ENCODE measurements around the gene NRXN3.
A peak's percentile ranks its signal among the peaks of the same experiment; 100 is the strongest.

NRXN3 gene

DNA sequence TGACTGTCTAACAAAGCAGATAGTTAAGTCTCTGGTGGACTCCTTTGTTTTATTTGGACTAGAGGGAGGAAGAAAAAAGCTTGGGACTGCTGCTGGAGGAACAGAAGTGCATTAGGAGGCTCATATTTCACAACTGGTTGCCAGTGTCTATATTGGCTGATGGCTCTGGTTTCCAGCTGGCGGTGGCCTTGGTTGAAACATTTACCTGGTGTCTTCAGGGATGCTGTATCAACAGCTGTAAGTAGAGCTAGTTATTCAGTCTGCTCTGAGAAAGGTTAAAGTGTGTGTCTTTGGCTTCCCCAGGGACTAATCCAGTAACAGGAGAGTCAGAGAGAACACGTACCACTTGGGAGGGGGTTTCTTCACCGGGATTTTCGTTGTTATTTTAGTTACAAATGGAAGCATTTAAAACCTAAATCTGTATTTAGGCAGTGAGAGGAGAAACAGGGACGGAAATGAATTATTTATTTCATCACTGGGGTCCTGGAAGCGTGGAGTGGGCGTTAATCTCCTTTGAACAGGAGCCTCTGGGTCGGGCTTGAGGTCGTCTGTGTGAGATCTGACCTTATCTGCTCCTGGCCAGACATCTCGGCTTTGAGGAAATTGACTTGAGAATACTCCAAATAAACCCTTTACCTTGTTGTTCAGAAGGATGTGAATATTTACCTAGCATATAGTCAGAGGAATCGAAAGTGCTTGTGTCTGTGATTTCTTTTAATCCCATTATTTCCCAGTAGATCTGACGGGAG, 149.9 kb downstream of the NRXN3 start:
- DNase-seq (ENCODE audit: low read depth in 2 of 2): no peak

- no peak for DNase-seq (ENCODE audit: low read depth in 2 of 2)
Observed at GRCh38 chr14:78324353-78324752, 154.2 kb downstream of the NRXN3 start.

DNA sequence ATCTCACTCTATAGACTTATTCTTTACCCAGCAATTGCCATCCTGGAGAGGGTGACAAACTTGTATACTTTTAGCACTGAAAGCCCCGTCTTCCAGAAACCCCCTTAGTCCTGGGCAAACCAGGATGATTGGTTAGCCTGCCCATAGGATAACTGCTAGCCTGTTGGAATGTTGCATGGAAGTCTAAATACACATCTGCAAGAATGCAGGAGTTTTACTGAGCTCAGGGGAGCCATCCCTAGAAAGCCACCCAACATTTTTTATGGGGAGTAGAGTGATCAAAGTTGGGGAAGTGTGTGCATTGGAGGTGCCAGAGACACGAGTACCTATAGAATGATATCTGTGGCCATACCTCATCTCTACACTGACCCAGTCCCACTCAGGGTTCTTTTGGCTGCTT, 155.7 kb downstream of the NRXN3 start:
- no peak for DNase-seq (ENCODE audit: low read depth in 2 of 2)

DNA sequence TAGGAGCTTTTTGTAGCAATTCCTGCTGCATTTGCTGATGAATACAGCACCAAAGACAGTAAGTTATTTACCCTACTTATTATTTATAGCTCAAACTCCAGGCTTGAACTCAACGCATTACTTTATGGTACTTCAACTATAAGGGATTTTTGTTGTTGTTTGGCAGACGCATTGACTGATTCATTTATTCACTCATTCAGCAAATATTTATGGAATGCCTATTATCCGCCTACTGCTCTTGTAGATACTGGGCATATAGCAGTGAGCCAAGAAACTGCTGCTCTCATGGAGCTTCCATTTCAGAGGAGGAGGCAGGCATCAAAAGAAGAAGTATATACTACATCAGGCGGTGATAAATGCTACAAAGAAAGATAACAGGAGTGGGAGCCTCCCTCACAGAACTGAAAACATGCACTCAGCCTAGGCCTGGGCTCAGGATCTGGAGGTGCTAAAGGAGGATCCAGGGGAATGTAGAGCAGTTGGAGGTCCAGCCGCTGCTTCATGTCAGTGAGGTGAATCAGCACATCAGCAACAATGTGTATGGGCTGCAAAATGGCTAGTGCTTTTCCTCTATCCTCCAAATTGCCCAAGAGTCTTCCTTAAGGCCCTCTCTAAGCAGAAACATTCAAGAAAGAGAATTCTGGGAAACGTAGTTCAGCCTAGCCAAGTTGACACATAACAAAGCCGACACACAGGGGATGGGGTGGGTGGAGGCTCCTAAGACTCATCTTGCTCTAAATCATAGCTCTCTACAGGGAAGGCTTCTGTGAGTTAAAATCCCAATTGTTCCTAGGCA, 157.5 kb downstream of the NRXN3 start:
- no peak for DNase-seq (ENCODE audit: low read depth in 2 of 2)

- DNase-seq (ENCODE audit: low read depth in 2 of 2): no peak
Observed at GRCh38 chr14:78329371-78329770, 159.2 kb downstream of the NRXN3 start.

- DNase-seq (ENCODE audit: low read depth in 2 of 2): no peak
Observed at GRCh38 chr14:78335531-78335930, 165.4 kb downstream of the NRXN3 start.

DNA sequence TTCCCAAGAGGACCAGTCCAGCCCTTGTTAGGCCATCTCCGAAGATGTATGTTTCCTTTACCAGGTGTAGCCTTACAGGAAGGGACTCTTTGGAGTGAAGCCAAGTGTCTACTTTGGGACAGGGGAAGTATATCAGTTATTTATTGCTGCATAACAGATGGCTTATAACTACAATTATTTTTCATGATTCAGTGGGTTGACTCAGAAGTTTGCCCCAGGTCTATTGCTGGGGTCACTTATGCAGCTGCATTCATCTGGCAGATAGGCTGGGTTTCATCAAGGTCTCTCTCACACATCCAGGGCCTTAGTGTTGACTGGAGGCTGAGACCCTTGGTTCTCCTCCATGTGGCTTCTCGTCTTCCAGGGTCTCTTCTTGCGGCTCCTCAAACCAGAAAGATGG, 170.1 kb downstream of the NRXN3 start:
- DNase-seq (ENCODE audit: low read depth in 2 of 2): no peak

- no peak for DNase-seq (ENCODE audit: low read depth in 2 of 2)
Observed at GRCh38 chr14:78341827-78342389, 171.7 kb downstream of the NRXN3 start.

DNA sequence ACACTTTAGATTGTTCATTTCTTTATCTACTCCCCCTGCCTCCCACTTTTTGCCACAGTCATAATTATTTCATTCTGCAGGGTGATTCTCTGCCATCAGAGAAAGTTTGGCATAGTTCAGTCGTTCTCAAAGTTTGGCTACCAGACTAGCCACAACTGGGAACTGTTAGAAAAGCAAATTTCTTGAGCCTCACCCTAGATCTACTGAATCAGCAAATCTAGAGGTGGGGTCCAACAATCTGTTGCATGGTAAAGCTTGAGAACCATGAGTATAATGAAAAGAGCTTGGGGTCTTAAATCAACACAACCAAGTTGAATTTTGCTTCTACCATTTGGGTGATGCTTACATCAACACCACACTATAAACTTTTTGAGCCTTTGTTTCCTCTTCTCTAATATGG, 172.7 kb downstream of the NRXN3 start:
- DNase-seq (ENCODE audit: low read depth in 2 of 2): no peak

DNA sequence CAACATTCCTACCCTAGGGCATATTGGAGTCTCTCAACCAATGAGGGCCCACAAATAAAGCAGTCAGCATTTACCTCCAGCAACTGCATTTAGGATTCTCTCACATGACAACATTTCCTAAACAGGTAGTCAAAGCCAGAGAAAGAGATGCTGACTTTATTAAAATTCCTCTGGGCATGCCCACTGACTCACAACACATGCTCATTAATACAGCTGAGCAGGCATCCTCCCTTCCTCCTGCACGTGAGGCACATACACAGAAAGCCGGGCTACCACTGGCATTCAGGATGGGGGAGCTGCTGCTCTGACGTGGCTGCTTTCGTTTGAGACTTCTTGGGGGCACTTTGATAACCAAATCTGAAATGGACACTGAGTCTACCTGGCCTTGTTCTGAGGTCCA, 174.1 kb downstream of the NRXN3 start:
- DNase-seq (ENCODE audit: low read depth in 2 of 2): no peak

DNA sequence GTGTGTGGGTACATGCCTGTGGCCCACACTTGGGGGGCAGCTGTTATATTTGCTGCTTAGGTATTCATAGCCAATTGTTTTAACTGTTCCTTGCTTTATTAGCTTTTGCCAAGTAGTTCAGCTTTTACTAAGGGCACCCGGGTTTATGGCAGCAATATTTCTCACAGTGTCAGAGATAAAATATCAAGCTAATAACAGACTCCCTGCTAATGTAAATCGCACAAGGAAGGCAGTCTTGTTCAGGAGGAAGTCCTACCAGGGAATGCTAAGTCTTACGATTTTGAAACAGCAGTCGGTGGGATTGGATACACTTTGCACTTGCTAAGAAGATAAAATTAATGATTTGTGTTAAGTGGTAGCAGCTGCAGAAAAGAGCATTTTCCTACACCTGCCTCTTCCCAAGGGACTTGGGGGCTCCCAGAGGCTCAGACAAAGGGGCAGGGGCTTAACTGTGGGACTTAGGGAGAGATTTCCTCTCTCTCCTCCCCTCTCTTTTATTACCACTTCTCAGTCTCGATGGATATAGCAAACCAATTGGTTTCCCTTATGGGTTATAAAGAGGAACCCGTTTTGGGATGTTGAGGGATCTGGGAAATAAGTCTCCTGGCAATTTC, 175.1 kb downstream of the NRXN3 start:
- DNase-seq (ENCODE audit: low read depth in 2 of 2): no peak

- no peak for DNase-seq (ENCODE audit: low read depth in 2 of 2)
Observed at GRCh38 chr14:78346747-78347146, 176.6 kb downstream of the NRXN3 start.

- no peak for DNase-seq (ENCODE audit: low read depth in 2 of 2)
Observed at GRCh38 chr14:78355109-78355508, 184.9 kb downstream of the NRXN3 start.

DNA sequence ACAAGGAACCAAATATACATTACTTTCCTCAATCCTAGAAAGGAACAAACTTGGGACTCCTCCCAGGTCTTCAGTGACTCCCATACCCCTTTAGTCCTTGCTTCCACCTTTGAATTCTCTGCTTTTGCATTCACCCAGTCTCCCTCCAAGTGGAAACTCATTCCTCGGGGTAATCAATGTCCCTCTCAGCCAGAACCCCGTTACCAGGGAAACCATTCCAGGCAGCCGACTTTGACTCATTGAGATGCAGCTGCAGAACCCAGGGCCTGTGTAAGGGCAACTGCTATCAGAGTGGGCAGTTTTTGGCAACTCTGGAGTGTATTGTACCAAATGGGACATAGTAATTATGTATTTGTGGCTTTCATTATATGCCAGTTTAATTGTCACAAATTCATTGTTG, 186.2 kb downstream of the NRXN3 start:
- no peak for DNase-seq (ENCODE audit: low read depth in 2 of 2)

- no peak for DNase-seq (ENCODE audit: low read depth in 2 of 2)
Observed at GRCh38 chr14:78358591-78358990, 188.4 kb downstream of the NRXN3 start.

DNA sequence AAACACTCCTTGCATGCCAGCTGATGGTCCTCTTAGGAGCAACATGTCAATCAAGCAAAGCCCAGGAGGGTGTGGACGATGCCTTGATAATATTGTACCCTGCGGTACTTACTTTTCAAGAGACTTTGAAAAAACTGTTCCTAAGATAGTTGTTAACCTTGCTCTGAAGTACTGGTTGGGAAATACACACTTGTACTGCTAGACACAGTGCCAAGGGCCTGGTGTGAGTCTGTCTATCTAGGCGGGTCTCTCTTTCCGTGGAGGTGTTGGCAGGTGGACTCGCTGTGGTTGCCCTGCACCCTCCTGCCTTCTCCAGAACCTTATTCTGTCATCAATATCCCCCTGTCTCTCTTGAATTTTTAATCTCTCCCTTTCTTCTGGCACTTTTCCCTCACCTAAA, 189.4 kb downstream of the NRXN3 start:
- no peak for DNase-seq (ENCODE audit: low read depth in 2 of 2)

- DNase-seq (ENCODE audit: low read depth in 2 of 2): no peak
Observed at GRCh38 chr14:78363008-78363407, 192.8 kb downstream of the NRXN3 start.

GRCh38 chr14:78367355-78367754, 197.2 kb downstream of the NRXN3 start:
- no peak for DNase-seq (ENCODE audit: low read depth in 2 of 2)

GRCh38 chr14:78383060-78383459, 212.9 kb downstream of the NRXN3 start:
- no peak for DNase-seq (ENCODE audit: low read depth in 2 of 2)

GRCh38 chr14:78398216-78398615, 228.0 kb downstream of the NRXN3 start:
- DNase-seq (ENCODE audit: low read depth in 2 of 2): no peak

GRCh38 chr14:78399316-78399889, 229.2 kb downstream of the NRXN3 start:
- no peak for DNase-seq (ENCODE audit: low read depth in 2 of 2)

DNA sequence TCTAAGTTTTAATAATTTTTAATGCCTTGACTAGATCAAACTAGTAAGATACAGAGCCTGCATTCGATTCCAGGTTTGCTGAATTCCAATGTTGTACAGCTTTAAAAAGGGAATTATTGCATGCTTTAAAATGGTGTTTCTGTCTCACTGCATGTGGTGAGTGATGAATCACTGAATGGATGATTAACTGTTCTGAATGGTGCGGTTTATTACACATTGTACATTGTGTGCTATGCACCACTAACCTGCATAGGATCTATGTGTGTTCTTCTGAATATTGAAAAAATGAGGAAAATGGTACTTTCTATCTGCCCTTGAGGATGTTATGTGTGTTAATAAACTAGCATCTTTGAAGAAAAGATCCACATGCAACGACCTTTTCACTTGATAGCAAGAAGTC, 231.7 kb downstream of the NRXN3 start:
- DNase-seq (ENCODE audit: low read depth in 2 of 2): peak in 1 of 2 experiments; percentile 1
